HepG2 (cell line): ENCODE measurements around the gene NCAPD2. TPM values are rescaled to one million over a fixed set of nuclear protein-coding genes. Genes with fewer than 3 reads are reported as not detected.
A peak's percentile ranks its signal among the peaks of the same experiment; 100 is the strongest.

ENCODE experiments used
- CCAR2 ChIP-seq: fragments of 200-400 bp; formaldehyde crosslinking; optimal IDR thresholded peaks from 2 replicates; pipeline ENCODE3; 2018; ENCODE audit warnings: low read depth, mild to moderate bottlenecking, low read length, moderate library complexity
- ESRRA ChIP-seq: sonication (generic); formaldehyde crosslinking; IDR thresholded peaks from 2 replicates; pipeline ENCODE4 v1.5.1; 2020; ENCODE audit warnings: mild to moderate bottlenecking, low read depth, missing genetic modification reagents
- HES4 ChIP-seq: sonication (generic); formaldehyde crosslinking; IDR thresholded peaks from 2 replicates; pipeline ENCODE4 v1.9.0; 2021; ENCODE audit warnings: mild to moderate bottlenecking, missing genetic modification reagents, borderline replicate concordance
- HNF4G ChIP-seq, 2 experiments: sonication (generic) in 1 of 2; formaldehyde crosslinking in 1 of 2; IDR thresholded peaks; 2 replicates each; pipeline versions ENCODE4 v1.4.0 to v1.6.1; 2011 to 2020; ENCODE audit warnings: borderline replicate concordance in 2 of 2, low read depth in 2 of 2, mild to moderate bottlenecking in 2 of 2, low read length in 1 of 2, missing genetic modification reagents in 1 of 2, moderate library complexity in 1 of 2
- HOXA5 ChIP-seq: sonication (generic); formaldehyde crosslinking; IDR thresholded peaks from 2 replicates; pipeline ENCODE4 v1.4.0; 2020; ENCODE audit warnings: missing genetic modification reagents
- MTF1 ChIP-seq: sonication (generic); formaldehyde crosslinking; IDR thresholded peaks from 2 replicates; pipeline ENCODE4 v1.5.0; 2020; ENCODE audit warnings: missing genetic modification reagents
- NR2C2 ChIP-seq: sonication (generic); formaldehyde crosslinking; IDR thresholded peaks from 2 replicates; pipeline ENCODE4 v1.4.0; 2020; ENCODE audit warnings: missing genetic modification reagents, mild to moderate bottlenecking, moderate library complexity, borderline replicate concordance
- PCBP2 ChIP-seq: fragments of 200-400 bp; formaldehyde crosslinking; optimal IDR thresholded peaks from 2 replicates; pipeline ENCODE3; 2018; ENCODE audit warnings: low read length, low read depth; ENCODE audit not compliant: poor library complexity, severe bottlenecking
- RFX3 ChIP-seq: IDR thresholded peaks from 2 replicates; pipeline ENCODE4 v1.6.1; 2016; ENCODE audit warnings: missing biosample characterization, missing genetic modification reagents
- RNF2 ChIP-seq: fragments of 450-650 bp; conservative IDR thresholded peaks from 2 replicates; pipeline ENCODE4 v1.6.1; 2016; ENCODE audit warnings: low read depth
- SIN3B ChIP-seq: fragments of 150-350 bp; IDR thresholded peaks from 2 replicates; pipeline ENCODE4 v1.6.1; 2014; ENCODE audit warnings: low read length
- TOPORS ChIP-seq: sonication (generic); formaldehyde crosslinking; IDR thresholded peaks from 2 replicates; pipeline ENCODE4 v1.8.0; 2023; ENCODE audit warnings: mild to moderate bottlenecking, missing genetic modification reagents
- ZBTB7A ChIP-seq: sonication (generic); formaldehyde crosslinking; IDR thresholded peaks from 2 replicates; pipeline ENCODE4 v1.8.0; 2022; ENCODE audit warnings: mild to moderate bottlenecking, missing genetic modification reagents
- ZC3H13 ChIP-seq: sonication (generic); formaldehyde crosslinking; IDR thresholded peaks from 2 replicates; pipeline ENCODE4 v1.8.1; 2023; ENCODE audit warnings: mild to moderate bottlenecking, missing genetic modification reagents, moderate library complexity
- ZNF530 ChIP-seq: sonication (generic); formaldehyde crosslinking; IDR thresholded peaks from 2 replicates; pipeline ENCODE4 v1.5.0; 2020; ENCODE audit warnings: low read depth, mild to moderate bottlenecking, missing genetic modification reagents
- polyA plus RNA-seq, 8 experiments: library from polyadenylated mRNA; depleted of rRNA in 3 of 8; stranded (reverse) in 7 of 8; unstranded in 1 of 8; fragments of >200 nt; fragmentation: Illumina TruSeq in 4 of 8; extraction: Trizol in 4 of 8; gene quantifications; 2 replicates each; pipeline versions ENCODE4 v1.2.1 to v1.2.3, GENCODE V29; 2011 to 2016; ENCODE audit warnings: low read depth in 4 of 8, missing spikeins in 1 of 8, mixed read lengths in 1 of 8; ENCODE audit not compliant: insufficient read depth in 1 of 8
- total RNA-seq, 5 experiments: library from RNA; depleted of rRNA; stranded (reverse); fragments of >200 nt; fragmentation: Illumina TruSeq; extraction: Trizol; gene quantifications; 2 replicates each; pipeline ENCODE4 v1.2.3, GENCODE V29; 2016; ENCODE audit warnings: low read depth in 1 of 5
- TF ChIP-seq, protein P1 (sequence below): sonication (generic); formaldehyde crosslinking; IDR thresholded peaks from 2 replicates; pipeline ENCODE4 v1.4.0; 2020; ENCODE audit warnings: missing genetic modification reagents, borderline replicate concordance
- TF ChIP-seq, protein P2 (sequence below): sonication (generic); formaldehyde crosslinking; IDR thresholded peaks from 2 replicates; pipeline ENCODE4 v1.5.0; 2020; ENCODE audit warnings: missing genetic modification reagents, mild to moderate bottlenecking, borderline replicate concordance
- TF ChIP-seq, protein P3 (sequence below): sonication (generic); formaldehyde crosslinking; IDR thresholded peaks from 2 replicates; pipeline ENCODE4 v1.8.0; 2022; ENCODE audit warnings: missing genetic modification reagents, mild to moderate bottlenecking, inconsistent platforms, borderline replicate concordance
- TF ChIP-seq, protein P4 (sequence below): sonication (generic); formaldehyde crosslinking; IDR thresholded peaks from 2 replicates; pipeline ENCODE4 v1.4.0; 2020; ENCODE audit warnings: low read depth, mild to moderate bottlenecking, missing genetic modification reagents
- TF ChIP-seq, protein P5 (sequence below): sonication (generic); formaldehyde crosslinking; IDR thresholded peaks from 2 replicates; pipeline ENCODE4 v1.5.0; 2020; ENCODE audit warnings: mild to moderate bottlenecking, missing genetic modification reagents

NCAPD2 gene
- total and polyA plus RNA-seq, 2 of the 13 experiments (the other 11 are each of a cell fraction or from before 2014, with no cell fraction given): 51.1 to 65.6 TPM

DNA sequence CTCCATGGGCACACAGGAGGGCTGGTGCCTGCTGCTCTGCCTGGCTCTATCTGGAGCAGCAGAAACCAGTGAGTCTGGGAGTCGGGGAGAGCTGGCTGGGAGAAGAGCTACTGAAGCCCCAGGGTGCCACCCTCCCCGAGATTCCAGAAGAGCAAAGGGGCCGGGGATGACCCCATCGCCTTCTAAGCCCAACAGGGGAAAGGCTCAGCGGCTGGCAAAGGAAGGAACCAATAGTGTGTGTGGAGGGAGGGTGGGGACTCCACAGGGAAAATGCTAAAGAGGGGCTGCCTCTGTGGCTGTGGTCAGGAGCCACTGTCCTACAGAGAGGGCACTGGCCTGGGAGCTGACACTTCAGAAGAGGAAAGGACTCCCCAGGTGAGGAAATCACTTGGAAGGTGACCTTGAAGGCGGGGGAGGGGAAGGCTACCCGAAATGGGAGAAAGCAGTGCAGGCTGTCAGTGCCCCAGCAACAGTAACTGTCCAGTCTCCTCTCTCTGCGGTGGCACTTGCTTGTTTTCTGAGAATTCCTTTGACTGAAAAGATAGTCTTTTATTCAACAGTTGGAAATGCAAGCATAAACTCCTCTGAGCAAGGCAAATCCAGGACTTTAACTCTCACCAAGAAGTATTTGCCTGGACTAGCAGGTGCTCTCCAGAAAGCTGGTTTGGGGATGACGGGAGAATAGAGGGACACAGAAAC, 41.5 kb upstream of the NCAPD2 start (continued):
- TF ChIP-seq, protein P1, sequence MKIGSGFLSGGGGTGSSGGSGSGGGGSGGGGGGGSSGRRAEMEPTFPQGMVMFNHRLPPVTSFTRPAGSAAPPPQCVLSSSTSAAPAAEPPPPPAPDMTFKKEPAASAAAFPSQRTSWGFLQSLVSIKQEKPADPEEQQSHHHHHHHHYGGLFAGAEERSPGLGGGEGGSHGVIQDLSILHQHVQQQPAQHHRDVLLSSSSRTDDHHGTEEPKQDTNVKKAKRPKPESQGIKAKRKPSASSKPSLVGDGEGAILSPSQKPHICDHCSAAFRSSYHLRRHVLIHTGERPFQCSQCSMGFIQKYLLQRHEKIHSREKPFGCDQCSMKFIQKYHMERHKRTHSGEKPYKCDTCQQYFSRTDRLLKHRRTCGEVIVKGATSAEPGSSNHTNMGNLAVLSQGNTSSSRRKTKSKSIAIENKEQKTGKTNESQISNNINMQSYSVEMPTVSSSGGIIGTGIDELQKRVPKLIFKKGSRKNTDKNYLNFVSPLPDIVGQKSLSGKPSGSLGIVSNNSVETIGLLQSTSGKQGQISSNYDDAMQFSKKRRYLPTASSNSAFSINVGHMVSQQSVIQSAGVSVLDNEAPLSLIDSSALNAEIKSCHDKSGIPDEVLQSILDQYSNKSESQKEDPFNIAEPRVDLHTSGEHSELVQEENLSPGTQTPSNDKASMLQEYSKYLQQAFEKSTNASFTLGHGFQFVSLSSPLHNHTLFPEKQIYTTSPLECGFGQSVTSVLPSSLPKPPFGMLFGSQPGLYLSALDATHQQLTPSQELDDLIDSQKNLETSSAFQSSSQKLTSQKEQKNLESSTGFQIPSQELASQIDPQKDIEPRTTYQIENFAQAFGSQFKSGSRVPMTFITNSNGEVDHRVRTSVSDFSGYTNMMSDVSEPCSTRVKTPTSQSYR (CRISPR knock-in tag): peak; percentile 92
- TF ChIP-seq ZC3H13 (CRISPR knock-in tag) (no peak), CCAR2 (no peak), HOXA5 (CRISPR knock-in tag) (no peak), MTF1 (CRISPR knock-in tag) (no peak), PCBP2 (peak; percentile 11), RFX3 (CRISPR knock-in tag) (no peak), HES4 (CRISPR knock-in tag) (no peak), TOPORS (CRISPR knock-in tag) (0 out of 2 replicates have a peak, but pooled peaks have one; percentile 28), ESRRA (CRISPR knock-in tag) (peak; percentile 59; the same call in 1 of the 2 replicates), HNF4G (IDR thresholded peaks at IDR 0.05; ENCODE audit: borderline replicate concordance, low read depth, low read length) (no peak), HNF4G (CRISPR knock-in tag; IDR thresholded peaks at IDR 0.05; ENCODE audit: borderline replicate concordance, low read depth) (no peak), NR2C2 (no peak), ZNF530 (no peak), RNF2 (no peak), SIN3B (no peak), ZBTB7A (CRISPR knock-in tag) (0 out of 2 replicates have a peak, but pooled peaks have one; percentile 2)
- TF ChIP-seq, protein P2, sequence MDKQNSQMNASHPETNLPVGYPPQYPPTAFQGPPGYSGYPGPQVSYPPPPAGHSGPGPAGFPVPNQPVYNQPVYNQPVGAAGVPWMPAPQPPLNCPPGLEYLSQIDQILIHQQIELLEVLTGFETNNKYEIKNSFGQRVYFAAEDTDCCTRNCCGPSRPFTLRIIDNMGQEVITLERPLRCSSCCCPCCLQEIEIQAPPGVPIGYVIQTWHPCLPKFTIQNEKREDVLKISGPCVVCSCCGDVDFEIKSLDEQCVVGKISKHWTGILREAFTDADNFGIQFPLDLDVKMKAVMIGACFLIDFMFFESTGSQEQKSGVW (CRISPR knock-in tag): no peak
- TF ChIP-seq, protein P3, sequence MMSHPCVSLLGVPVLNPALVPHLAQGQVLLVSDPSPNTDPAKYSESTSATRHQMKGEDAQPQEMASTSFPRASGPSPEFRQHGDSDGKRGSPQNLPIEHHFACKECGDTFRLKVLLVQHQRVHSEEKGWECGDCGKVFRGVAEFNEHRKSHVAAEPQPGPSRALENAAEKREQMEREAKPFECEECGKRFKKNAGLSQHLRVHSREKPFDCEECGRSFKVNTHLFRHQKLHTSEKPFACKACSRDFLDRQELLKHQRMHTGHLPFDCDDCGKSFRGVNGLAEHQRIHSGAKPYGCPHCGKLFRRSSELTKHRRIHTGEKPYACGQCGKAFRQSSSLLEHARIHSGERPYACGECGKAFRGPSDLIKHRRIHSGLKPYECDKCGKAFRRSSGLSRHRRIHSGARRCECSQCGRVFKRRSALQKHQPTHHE (CRISPR knock-in tag): no peak
- TF ChIP-seq, protein P4, sequence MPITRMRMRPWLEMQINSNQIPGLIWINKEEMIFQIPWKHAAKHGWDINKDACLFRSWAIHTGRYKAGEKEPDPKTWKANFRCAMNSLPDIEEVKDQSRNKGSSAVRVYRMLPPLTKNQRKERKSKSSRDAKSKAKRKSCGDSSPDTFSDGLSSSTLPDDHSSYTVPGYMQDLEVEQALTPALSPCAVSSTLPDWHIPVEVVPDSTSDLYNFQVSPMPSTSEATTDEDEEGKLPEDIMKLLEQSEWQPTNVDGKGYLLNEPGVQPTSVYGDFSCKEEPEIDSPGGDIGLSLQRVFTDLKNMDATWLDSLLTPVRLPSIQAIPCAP (CRISPR knock-in tag): 0 out of 2 replicates have a peak, but pooled peaks have one; percentile 9
- TF ChIP-seq, protein P5, sequence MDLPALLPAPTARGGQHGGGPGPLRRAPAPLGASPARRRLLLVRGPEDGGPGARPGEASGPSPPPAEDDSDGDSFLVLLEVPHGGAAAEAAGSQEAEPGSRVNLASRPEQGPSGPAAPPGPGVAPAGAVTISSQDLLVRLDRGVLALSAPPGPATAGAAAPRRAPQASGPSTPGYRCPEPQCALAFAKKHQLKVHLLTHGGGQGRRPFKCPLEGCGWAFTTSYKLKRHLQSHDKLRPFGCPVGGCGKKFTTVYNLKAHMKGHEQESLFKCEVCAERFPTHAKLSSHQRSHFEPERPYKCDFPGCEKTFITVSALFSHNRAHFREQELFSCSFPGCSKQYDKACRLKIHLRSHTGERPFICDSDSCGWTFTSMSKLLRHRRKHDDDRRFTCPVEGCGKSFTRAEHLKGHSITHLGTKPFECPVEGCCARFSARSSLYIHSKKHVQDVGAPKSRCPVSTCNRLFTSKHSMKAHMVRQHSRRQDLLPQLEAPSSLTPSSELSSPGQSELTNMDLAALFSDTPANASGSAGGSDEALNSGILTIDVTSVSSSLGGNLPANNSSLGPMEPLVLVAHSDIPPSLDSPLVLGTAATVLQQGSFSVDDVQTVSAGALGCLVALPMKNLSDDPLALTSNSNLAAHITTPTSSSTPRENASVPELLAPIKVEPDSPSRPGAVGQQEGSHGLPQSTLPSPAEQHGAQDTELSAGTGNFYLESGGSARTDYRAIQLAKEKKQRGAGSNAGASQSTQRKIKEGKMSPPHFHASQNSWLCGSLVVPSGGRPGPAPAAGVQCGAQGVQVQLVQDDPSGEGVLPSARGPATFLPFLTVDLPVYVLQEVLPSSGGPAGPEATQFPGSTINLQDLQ: no peak
